PC-9 (cell line): Measurements from ENCODE around the gene PDIA4. TPM values are rescaled to one million over a fixed set of nuclear protein-coding genes. Genes with fewer than 3 reads are reported as not detected.
A peak's percentile ranks its signal among the peaks of the same experiment; 100 is the strongest.

Source experiments
- BruUV-seq: library from RNA; stranded (reverse); fragments of 400-500 nt; replicated peaks from 2 replicates; lab custom pipeline; 2021; lab: Mats Ljungman, UMichigan
- CTCF ChIA-PET: fragments of 300-600 bp; sonication (Branson Sonifier 250); formaldehyde crosslinking; loops from one replicate; lab custom pipeline; 2022; ENCODE audit warnings: antibody characterized with exemption; lab: Charles Lee
- POLR2A ChIA-PET: fragments of 300-600 bp; sonication (Branson Sonifier 250); formaldehyde crosslinking; loops from one replicate; lab custom pipeline; 2022; ENCODE audit warnings: antibody characterized with exemption; ENCODE audit not compliant: unreplicated experiment; lab: Charles Lee
- DNase-seq, 2 experiments: peaks; one replicate each; pipeline versions ENCODE4 v3.0.0 to v3.0.0-alpha.2; 2015 to 2022; ENCODE audit warnings: mixed read lengths in 1 of 2
- H2AFZ ChIP-seq: fragments of 200-600 bp; sonication (generic); 2 replicates; pipeline ENCODE4 v1.8.1; 2017; ENCODE audit warnings: antibody characterized with exemption
- H3F3A ChIP-seq: fragments of 200-600 bp; sonication (generic); 2 replicates; pipeline ENCODE4 v1.8.1; 2017; ENCODE audit warnings: antibody characterized with exemption, mild to moderate bottlenecking, low read depth; ENCODE audit not compliant: insufficient read depth
- H3K27ac ChIP-seq: fragments of 200-600 bp; sonication (generic); 2 replicates; pipeline ENCODE4 v1.6.1; 2016; ENCODE audit warnings: mixed run types
- H3K27me3 ChIP-seq: fragments of 200-600 bp; sonication (generic); 2 replicates; pipeline ENCODE4 v1.6.1; 2016; ENCODE audit warnings: low read depth, mixed run types; ENCODE audit not compliant: insufficient read depth
- H3K36me3 ChIP-seq: fragments of 200-600 bp; sonication (generic); 2 replicates; pipeline ENCODE4 v1.6.1; 2016; ENCODE audit warnings: low read depth, mixed run types
- H3K4me1 ChIP-seq: fragments of 200-600 bp; sonication (generic); replicated peaks from 2 replicates; pipeline ENCODE4 v1.6.1; 2016; ENCODE audit warnings: mixed run types; ENCODE audit not compliant: insufficient read depth
- H3K4me2 ChIP-seq: fragments of 200-600 bp; sonication (generic); 2 replicates; pipeline ENCODE4 v1.6.1; 2017; ENCODE audit warnings: mixed run types
- H3K4me3 ChIP-seq: fragments of 200-600 bp; sonication (generic); 2 replicates; pipeline ENCODE4 v1.6.1; 2016; ENCODE audit warnings: mixed run types
- H3K79me2 ChIP-seq: fragments of 200-600 bp; sonication (generic); 2 replicates; pipeline ENCODE4 v1.6.1; 2017; ENCODE audit warnings: low read depth, mixed run types
- H3K9me2 ChIP-seq: fragments of 200-600 bp; sonication (generic); 2 replicates; pipeline ENCODE4 v1.8.1; 2017; ENCODE audit warnings: mild to moderate bottlenecking; ENCODE audit not compliant: insufficient read depth
- H3K9me3 ChIP-seq: fragments of 200-600 bp; sonication (generic); 2 replicates; pipeline ENCODE4 v1.8.1; 2016; ENCODE audit warnings: low read depth; ENCODE audit not compliant: insufficient read depth
- H4K20me1 ChIP-seq: fragments of 200-600 bp; sonication (generic); 2 replicates; pipeline ENCODE4 v1.8.1; 2017; ENCODE audit not compliant: insufficient read depth
- CTCF ChIP-seq: fragments of 200-600 bp; sonication (generic); conservative IDR thresholded peaks from 2 replicates; pipeline ENCODE4 v1.6.1; 2017; ENCODE audit warnings: mixed run types, antibody characterized with exemption, mild to moderate bottlenecking, moderate library complexity
- EZH2 ChIP-seq: fragments of 200-600 bp; sonication (generic); IDR thresholded peaks from 2 replicates; pipeline ENCODE4 v1.8.0; 2017; ENCODE audit warnings: antibody characterized with exemption, low read depth
- intact Hi-C: fragments of 100-400 bp; cut with micrococcal nuclease; formaldehyde crosslinking; loops from one replicate; pipeline ENCODE4 v1.10.0; 2022; ENCODE audit not compliant: unreplicated experiment
- total RNA-seq: library from RNA; stranded (reverse); gene quantifications from 2 replicates; pipeline ENCODE4 v1.2.3, GENCODE V29; 2021

Gene PDIA4
- total RNA-seq, 1 experiment from 2014 or later = 221 TPM

- H3K4me2 ChIP-seq = peak overlapping the region; percentile 67; the same call in 1 of the 2 replicates
- H3K4me1 ChIP-seq = no peaks in the 10 kb centered on the region
- no TSS peak for BruUV-seq
- peaks cover 28% of the 10 kb centered on the region; the same call in 1 of the 2 replicates for H3F3A ChIP-seq
- no peaks in the 10 kb centered on the region for H3K79me2 ChIP-seq
- peak in 1 of 2 experiments; percentile 6 for DNase-seq
- POLR2A ChIA-PET = no interaction called here
- no peak overlapping the region for H3K27ac ChIP-seq
- no peaks in the 10 kb centered on the region for H3K36me3 ChIP-seq
- intact Hi-C loops = loop anchor here (5.0 to 10.0 kb wide), 3 partner anchors 267 to 780 kb away; partner anchors contain the start of genes CUL1 and ZNF746
- H3K9me2 ChIP-seq = no peaks in the 10 kb centered on the region
- CTCF ChIA-PET = no interaction called here
- H3K27me3 ChIP-seq = no peaks in the 10 kb centered on the region
- no peak overlapping the region for H2AFZ ChIP-seq
- H3K4me3 ChIP-seq = no peak overlapping the region
- no peaks in the 10 kb centered on the region for H4K20me1 ChIP-seq
- TF ChIP-seq CTCF (no peak), EZH2 (no peak)
- H3K9me3 ChIP-seq = no peaks in the 10 kb centered on the region
Observed at GRCh38 chr7:148964483-148965267, 63.6 kb downstream of the PDIA4 start.

- Histone ChIP-seq H4K20me1 (no peaks in the 10 kb centered on the region), H3K4me1 (no peaks in the 10 kb centered on the region), H3K27ac (no peak overlapping the region), H3K4me3 (peak overlapping the region; percentile 56), H3K79me2 (no peaks in the 10 kb centered on the region), H3K4me2 (peak overlapping the region; percentile 67), H3K9me3 (no peaks in the 10 kb centered on the region), H3K36me3 (no peaks in the 10 kb centered on the region), H3K27me3 (no peaks in the 10 kb centered on the region), H3F3A (peaks cover 28% of the 10 kb centered on the region; the same call in 1 of the 2 replicates), H2AFZ (no peak overlapping the region), H3K9me2 (no peaks in the 10 kb centered on the region)
- TF ChIP-seq EZH2 (no peak), CTCF (no peak)
- POLR2A ChIA-PET = no interaction called here
- CTCF ChIA-PET = interaction anchor here (0.6 to 1.2 kb wide), 10 partner anchors 19 to 1414 kb away, joined by 3 to 7 read pairs (median 4); no protein-coding TSS in a partner anchor
- BruUV-seq = no TSS peak
- peak in 1 of 2 experiments; percentile 30 for DNase-seq
- intact Hi-C loops = loop anchor here (1.0 to 10.0 kb wide), 6 partner anchors 23 to 781 kb away; partner anchors contain the start of genes CUL1 and ZNF746
Observed at GRCh38 chr7:148963583-148964482, 64.5 kb downstream of the PDIA4 start.
